Suppressor macrophage treated with lipopolysaccharide for 1 hour (primary cell): ENCODE data around the gene KRTAP22-1.

Experiments used
- DNase-seq, 3 donors: peaks; one replicate each; pipeline ENCODE4 v3.0.0-alpha.2; 2020 to 2022

The KRTAP22-1 gene

DNA sequence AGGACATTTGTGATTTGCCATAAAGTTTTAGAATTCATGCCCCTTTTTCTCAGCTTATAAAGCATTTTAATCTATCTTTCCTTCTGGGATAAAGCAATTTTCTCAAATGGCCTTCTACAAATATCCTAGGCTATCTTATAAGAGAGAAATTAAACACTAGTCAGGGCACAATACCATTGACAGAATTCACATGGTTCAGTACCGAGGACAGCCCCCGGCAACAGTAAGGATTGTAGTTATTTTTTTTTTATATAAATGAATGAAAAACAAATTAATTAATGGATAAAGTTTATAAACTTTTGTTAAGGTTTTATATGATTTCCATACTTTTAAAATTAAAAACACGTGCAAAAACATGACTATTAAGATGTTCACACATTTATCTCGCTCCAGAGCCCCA is 27.2 kb downstream of the KRTAP22-1 start:
- DNase-seq: no peak

DNA sequence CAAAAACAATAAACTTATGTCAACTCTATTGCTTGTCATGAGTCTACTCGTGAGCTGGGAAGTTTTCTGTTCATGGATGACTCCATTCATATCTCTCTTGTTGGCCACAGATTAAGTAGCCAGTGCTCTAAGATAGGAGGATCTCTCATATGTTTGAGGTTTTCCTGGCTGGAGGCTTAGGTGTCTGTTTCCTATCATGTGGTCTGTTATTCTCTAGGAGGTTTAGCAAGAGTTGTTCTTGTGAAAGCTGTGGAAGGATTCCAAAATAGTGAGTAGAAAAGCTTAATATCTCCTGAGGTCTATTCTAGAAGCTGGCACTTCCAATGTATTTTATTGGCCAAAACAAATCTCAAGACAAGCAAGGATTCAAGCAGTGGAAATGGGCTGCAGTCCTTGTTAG is 28.3 kb downstream of the KRTAP22-1 start:
- no peak for DNase-seq

DNA sequence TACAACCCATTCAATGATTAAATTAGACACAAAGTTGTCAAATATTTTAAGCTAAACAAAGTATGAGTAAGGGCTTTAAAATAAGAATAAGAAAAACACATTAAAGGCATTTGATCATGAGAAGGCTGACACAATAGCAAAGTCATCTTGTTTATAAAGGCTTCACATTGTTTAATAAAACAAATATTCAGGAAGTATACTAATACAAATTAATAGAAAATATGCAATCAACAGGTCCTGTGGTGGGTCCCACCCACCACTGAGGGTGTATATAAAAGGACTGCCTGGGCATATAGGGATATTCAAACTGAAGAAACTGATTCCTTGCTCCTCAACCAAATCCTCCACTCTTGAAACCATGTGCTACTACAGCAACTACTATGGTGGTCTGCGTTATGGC is 34.0 kb downstream of the KRTAP22-1 start, which contains the start of gene KRTAP20-2:
KRTAP20-2 (plus strand) TSS at position 301 of the 400 bp plus-strand sequence; CDS start at position 359, 58 bp downstream.
- DNase-seq: no peak

DNA sequence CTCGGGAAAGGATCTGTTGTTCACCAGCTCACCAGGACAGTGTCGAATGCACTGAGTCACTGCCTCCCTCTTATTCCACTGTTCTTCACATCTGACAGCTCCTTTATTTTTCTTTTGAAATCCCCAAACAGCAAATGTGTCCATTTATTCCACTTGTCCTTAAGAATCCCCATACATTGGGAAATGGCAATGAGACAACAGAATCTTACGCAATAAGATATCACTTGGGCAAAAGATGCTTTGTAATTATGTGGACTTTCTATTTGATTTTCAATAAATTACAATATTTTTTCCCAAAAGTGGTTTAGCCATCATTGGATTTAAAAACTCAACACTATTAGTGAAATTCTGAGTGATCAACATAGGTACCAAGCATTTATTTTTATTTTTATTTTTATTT is 37.8 kb downstream of the KRTAP22-1 start:
- DNase-seq: no peak

DNA sequence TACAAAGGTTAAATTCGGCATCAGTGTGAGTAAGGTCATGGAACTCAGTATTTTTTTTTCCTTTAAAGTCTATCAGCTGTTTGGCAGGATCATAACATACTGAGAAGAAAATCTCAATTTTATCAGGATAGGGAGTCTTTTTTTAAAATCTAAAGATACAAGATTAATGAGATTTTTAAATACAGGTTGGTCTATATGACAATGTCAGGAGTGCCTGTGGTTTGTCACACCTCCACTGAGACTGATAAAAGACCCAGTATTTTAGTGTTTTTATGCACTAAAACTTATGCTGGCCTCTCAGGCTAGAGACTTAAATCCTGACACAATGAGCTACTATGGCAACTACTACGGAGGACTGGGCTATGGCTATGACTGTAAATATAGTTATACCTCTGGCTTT is 41.7 kb downstream of the KRTAP22-1 start, which contains the start of gene KRTAP20-3:
KRTAP20-3 (plus strand) TSS at position 301 of the 400 bp plus-strand sequence.
- DNase-seq: no peak

DNA sequence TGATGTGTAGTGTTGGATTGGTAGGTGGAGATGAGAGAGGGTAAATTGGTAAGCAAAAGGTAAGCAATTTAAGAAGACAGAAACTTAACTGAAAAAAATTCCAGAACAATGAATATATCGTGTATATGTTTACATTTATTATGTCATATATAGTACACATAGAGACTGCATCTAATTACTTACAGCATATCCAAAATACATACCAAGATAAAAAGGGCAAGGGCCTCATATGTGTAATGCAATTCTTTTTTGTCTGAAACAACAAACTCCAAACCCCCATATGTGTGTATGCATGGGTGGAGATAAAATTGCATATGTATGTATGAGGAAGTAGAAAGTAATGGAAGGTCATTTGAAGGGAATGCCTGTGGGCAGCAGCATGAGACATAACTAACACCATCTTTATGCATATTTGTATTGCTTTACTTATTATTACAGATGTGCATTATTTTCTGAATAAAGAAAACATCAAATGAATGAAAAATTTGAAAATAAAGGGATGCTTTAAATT is 46.1 kb downstream of the KRTAP22-1 start:
- DNase-seq: no peak
